ACHN (cell line): Measurements from ENCODE around the gene TMEM108.

ENCODE experiments used
- DNase-seq: peaks from one replicate; pipeline ENCODE4 v3.0.0-alpha.2; 2015
- in situ Hi-C: cut with HindIII; loops from 2 replicates; pipeline ENCODE4 v1.10.0; 2017; ENCODE audit warnings: low sequenced_read_pairs, low pct_ligation_motif_present, low pct_unique_long_range_greater_than_20kb

The TMEM108 gene

DNA sequence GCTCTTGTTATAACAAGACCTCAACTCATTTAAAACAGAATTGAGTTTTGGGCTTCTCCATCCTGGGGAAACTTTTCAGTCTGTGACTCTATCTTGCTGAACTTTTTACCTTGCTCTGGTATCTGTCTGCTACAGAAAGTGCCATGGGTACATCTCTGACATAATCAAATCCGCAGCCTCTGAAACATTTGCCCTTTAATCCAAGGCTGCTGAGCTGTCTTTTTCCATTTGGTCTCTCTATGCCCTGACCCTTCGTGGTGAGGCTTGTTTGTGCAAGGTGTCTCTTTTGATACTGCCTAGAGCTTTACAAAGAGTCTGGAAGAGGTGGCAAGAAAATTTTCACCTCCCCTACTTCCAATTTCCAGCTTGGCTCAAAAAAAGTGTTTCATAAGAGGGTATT, 11.3 kb downstream of the TMEM108 start:
- in situ Hi-C loops = no loop called here
- DNase-seq = no peak

DNA sequence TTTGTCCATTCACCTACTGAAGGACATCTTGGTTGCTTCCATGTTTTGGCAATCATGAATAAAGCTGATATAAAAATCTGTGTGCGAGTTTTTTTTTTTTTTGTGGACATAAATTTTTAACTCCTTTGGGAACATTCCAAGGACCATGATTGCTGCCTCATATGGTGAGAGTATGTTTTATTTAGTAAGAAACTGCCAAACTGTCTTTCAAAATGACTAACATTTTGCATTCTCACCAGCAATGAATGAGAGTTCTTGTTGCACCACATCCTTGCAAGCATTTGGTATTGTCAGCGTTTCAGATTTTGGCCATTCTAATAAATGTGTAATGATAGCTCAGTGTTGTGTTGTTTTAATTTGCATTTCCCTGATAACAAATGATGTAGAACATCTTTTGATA, 12.7 kb downstream of the TMEM108 start:
- in situ Hi-C loops = no loop called here

DNA sequence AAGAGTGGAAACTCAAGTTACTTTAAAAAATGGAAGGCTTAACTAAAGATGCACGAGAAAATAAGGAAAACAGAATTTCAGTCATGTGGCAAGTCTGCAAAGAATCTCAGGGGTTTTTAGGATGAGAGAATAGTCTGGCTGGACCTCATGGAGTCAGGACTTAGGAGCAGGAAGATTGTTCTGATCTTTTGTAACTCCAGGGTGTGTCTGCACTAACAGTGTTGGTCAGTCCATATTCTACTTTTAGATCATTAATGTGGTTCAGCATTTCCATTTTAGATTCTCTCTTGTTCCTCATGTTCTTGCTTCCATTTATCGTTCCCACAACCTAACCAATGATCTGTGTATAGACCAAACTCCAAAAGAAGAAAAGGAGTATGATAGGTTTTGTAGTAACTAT, 15.3 kb downstream of the TMEM108 start:
- in situ Hi-C loops = no loop called here

More for the DNA sequence above, 12.7 kb downstream of the TMEM108 start:
- DNase-seq = no peak

DNA sequence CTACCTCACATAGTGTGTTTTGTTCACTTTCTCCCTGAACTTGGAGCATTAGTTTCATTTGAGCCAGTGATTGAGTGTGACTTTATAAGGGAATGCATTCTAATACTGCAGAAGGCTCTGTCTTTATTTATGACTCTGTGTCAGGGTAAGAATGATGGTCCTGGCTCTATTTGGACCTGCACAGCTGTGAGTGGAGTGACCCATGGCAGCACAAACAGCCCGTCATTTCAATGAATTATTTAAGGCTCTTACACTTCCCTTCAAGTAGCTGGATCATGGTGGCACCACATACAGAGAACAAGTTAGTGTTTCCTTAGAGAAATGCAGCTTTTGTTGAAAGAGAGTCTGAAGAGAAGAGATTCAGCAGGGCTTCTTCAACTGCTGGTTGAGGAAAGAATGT, 16.4 kb downstream of the TMEM108 start:
- no peak for DNase-seq
- in situ Hi-C loops = no loop called here

More for the DNA sequence above, 15.3 kb downstream of the TMEM108 start:
- DNase-seq = no peak

DNA sequence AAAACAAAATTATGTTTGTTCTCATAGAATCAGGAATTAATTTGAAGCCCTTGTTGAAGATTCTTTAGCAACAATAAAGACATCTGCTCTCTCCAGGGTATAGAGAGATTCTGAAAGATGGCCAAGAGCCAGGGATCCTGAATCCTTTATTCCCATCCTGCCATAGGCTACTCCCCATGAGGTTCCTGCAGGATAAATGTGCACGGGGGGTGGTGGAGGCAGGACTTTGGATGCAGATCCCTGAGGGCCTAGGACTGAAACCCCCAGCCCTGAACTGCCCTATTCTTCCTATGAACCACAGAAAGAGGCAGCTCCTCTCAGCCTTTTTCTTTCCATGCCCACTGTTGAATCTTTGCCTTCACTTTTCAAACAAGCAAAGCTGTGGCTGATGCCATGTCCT, 17.1 kb downstream of the TMEM108 start:
- in situ Hi-C loops = no loop called here
- DNase-seq = no peak

DNA sequence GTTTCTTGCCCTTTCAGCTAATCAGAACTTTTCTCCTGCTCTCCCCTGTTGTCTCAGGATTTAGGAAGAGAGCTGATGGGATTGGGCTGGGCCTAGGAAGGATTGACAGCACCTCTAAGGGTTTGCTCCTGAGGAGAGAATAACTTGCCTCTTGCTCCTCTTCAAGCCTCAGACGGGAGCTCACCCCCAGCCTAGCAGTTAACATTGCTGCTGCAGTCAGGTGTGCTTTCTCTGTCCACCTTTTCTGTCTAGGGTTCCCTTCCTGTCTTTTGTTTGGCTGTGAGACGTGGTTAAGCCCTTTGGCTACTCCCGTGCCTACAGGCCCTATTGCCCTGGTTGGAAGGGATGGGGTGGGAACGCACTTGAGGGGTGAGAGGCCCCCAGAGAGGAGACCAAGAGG, 20.1 kb downstream of the TMEM108 start:
- in situ Hi-C loops = no loop called here
- DNase-seq = no peak

DNA sequence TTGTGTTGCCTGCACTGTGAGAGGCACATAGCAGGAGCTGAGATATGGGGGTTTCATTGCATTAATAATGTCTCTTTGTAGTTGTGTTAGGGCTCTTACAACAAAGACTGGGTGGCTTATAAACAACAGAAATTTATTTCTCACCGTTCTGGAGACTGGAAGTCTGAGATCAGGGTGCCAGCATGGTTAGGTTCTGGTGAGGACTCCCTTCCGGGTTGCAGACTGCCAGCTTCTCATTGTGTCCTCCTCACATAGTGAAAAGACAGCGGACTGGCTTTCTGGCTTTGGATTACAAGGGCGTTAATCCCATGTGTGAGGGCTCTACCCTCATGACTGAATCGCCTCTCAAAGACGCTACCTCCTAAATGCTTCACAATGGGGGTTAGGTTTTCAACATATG, 20.6 kb downstream of the TMEM108 start:
- DNase-seq = no peak
- in situ Hi-C loops = no loop called here

DNA sequence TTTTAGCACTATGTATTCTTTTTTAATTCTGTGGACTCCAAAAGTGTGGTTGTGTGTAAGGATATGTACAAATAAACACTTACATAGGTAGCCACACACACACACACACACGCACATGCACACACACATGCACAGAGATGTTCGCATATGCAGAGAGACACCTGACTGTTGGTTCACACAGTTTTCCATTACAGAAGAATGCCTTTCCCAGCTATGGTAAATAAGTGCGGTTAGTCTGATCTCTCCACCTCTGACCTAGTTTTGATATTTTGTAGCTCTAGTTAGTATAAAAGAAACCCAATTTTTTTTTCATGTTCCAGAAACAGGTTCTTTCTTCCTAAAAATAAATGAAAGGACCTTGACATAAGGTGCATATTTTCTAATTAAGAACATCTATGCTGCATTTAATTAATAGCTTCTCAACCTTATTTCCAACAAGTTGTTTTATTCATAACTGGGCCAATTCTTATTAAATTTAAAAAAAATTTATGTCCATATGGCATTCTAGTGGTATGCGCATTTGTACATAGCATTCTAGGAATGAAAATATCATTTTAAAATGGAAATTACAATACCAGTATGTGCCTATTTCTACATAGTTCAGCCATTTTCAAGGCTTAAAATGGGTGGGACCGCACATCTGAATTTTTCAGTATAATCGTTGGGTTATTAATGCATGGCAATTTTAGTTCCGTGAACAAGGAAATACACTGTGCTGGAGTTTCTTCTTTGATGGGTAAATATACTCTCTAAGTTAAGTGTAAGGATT, 27.2 kb downstream of the TMEM108 start:
- no peak for DNase-seq
- in situ Hi-C loops = no loop called here

DNA sequence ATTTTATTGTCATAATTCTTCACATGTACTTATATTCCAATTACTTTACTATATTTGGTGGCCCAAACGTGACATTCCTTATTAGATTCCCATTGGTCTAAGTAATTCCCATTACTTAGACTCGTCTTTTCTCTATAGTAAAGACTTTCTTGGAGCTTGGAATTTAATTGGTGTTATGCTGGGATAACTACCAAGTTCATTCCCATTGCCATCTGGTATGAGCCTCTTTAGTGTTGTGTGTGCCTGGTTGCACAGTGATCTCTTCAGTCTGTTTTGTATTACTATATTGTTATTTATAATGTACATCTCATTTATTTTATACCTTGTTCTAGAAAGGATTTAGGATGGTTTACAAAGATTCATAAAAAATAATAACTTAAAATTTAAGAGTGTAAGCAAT, 27.8 kb downstream of the TMEM108 start:
- no peak for DNase-seq
- in situ Hi-C loops = no loop called here

DNA sequence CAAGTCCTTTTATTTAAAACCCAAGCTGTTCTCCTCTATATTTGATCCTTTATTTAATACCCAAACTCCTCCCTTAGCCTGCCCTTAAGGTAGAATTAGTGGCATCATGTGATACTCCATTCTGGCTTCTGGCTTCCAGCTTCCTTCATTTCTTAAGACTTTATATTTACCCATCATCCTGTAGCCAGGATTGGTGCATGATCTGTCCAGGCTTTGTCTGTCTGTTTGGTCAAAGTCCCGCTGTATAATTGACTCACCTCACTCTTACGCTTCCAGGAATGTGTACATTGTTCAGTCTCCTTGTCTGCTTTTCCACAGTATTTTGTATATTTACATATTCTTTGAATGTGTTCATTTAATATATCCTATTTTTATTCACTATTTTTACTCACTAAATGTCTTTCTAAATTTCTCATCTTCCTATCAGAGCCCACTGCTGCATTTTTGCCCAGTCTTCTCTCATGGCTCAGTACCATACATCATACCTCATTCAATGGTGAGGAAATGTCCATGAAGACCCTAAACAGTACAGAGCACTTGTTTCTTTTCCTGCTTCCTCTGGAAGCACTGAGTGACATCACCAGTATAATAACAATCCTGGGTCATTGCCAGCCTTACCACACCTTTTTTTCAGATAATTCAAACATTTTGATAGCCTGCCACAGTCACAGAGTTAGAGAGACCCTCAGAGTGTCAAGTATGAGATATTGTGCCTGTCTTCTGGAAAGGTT, 31.5 kb downstream of the TMEM108 start:
- in situ Hi-C loops = no loop called here
- DNase-seq = no peak

DNA sequence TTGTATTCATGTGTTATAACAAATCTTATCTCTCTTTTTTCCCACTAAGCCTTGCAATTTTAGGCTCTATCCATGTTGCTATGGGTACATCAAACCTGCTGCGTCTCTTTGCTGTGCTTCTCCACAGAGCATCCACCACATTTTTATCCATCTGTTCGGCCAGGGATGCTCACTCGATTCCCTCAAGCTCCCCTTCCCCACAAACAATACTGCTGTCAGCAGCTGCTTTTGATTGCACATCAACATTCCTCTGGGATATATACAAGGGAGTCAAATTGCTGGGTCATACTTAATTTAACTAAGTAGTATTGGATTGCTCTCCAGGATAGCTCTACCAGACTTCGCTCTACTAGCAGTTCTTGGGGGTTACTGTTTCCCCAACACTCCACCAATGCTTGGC, 36.8 kb downstream of the TMEM108 start:
- no peak for DNase-seq
- in situ Hi-C loops = no loop called here

DNA sequence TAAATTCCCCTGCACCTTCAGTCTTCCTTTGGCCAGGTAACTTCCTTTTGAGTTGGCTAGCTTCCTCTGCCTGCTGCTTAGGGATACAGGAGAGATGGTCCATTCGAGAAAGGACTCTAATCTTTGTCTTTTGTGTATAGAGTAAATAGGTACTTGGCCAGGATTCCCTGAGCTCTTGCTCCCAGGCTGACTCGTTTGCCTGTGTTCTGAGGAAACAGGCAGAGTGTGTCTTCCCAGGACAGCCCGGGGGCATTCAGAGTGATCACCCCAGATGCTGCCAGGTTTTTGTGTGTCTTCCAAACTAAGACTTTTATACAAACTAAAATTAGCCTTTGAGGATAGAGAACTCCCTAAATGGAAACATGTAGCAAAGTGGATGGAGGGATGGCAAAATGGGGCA, 39.5 kb downstream of the TMEM108 start:
- in situ Hi-C loops = no loop called here
- no peak for DNase-seq

DNA sequence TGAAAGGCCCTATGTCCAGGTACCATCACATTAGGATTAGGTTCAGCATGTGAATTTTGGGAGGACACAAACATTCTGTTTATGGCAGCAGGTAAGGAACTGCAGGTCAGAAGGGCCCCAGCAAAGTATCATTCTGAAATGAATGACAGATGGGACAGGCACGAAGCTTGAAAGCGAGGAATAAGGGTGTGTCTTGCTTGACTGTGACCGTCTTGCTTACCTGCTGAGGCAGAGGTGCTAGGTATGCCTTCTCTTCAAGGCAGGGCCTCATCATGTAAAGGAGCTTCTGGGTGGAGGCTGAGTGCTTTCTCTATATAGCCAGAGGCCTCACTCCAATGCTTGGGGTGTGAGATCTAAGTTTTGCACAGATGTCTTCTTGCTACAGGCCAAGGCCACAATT, 41.4 kb downstream of the TMEM108 start:
- no peak for DNase-seq
- in situ Hi-C loops = no loop called here

DNA sequence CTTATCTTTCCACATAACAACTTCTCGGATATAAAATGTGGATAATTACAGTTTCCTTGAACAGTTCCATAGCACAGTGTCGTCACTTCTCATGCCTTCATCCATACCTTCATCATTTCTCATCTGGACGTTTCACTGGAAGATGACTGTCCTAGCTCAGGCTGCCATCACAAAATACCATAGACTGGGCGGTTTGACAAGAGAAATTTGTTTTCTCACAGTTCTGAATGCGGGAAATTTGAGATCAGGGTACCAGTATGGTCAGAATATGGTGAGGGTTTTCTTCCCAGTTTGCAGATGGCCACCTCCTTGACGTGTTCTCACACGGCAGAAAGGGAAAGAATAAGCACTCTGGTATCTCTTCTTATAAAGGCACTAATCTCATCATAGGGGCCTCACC, 42.8 kb downstream of the TMEM108 start:
- DNase-seq = no peak
- in situ Hi-C loops = no loop called here

DNA sequence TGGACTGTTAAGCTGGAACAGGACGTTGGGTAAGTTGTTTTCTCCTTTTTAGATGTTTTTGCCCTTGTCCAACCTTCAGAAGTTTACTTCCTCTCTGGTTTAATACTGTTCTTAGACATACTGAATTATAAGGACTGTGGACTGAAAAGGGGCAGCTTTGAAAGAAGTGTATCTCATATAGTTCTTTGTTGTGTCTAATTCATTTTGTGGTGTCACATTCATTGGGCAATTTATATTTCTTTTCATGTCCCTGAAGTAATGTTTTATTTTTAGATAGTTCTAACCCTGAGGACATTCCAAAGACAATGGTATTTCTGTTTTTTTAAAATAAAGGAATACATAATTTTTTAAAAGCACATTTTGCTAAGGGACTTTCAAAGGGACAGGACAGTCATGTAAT, 45.2 kb downstream of the TMEM108 start:
- DNase-seq = no peak
- in situ Hi-C loops = no loop called here

DNA sequence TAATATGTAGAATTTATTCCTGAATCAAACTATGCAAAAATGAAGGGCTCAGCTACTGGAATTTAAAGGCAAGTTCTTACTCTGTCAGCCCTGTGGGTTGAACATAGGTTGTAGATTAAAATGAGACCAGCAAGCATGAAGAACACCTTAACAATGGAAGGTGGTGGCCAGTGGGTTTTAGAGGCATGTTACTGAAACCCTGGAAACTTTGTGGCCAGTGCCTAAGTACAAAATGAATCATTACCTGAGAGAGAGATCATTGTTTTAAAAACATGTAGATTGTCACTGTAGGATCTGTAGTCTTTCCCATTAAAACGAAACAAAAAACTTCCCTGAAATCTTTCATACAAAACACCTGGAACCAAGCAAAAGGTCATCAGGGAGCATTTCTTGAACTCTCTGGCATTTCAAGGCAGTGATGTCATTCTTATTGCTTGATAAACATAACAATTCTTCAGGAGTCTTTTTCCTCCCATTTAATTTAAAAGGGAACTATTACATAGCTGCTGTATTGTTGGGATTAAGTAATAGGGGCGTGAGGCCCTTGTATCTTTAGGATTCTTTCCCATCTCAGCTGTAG, 51.8 kb downstream of the TMEM108 start:
- in situ Hi-C loops = no loop called here
- DNase-seq = no peak

DNA sequence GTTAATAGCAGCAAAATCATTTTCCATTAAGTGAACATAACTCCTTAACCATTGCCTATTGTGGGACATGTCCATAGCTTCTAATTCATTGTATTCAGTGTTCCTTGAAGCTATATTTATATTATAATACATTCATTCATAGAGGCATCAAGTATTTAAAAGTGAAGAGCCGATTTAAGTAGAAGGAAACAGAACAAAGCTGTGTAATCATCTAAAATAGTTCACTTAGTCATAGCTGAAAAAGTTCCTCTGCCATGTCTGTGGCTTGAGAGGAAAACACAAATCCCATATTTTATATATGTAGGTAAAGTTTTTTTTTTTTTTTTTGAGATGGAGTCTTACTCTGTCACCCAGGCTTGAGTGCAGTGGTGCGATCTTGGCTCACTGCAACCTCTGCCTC, 54.5 kb downstream of the TMEM108 start:
- in situ Hi-C loops = no loop called here
- no peak for DNase-seq

DNA sequence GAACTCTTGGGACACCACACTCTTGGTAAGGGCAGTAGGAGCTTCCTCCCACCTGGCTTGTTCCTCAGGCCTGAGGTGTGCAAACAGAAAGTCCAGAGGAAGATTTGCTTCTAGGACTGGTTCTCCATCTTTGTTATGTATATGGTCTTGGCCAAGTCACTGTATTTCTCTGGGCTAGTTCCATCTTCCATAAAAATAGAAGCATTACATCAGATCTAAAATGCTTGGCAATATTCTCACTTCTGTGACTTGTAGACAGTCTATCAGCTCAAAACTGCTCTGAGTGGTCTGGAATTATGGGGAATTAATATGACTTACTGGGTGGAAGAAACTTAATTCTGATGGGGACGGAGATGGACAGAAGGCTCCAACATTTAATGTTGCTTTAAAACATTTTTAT, 55.2 kb downstream of the TMEM108 start:
- in situ Hi-C loops = no loop called here
- no peak for DNase-seq

DNA sequence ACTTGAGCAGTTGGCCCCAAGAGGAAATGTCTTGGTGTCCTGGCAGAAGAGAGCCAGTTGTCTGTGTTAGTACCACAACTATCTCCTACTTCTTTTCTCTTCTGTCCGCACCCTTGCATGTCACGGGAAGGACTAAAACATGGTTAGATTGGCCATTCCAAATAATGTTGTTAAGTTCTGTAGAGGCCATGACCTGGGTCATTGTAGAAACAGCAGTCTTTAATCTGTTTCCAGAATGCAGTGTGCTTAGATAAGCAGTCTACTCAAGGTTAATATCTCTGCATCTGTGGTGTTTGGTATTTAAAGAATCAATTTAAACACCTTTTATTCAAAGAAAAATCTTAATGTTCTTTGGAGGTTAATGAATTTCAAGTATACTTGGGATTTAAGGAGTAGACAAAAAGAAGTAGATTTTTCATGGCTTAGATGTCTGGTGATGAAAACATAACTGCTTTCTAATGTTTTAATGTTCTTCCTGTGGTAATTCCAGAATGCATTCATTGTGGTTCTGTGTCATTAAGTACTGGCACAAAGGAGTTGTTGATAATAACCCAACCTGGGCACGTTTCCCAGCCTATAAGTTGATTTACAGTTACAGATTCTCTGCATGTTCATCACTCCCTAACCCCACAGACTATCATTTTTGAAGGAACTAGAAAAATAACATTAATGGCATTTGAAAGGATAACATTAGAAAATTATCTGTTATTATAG, 58.9 kb downstream of the TMEM108 start:
- in situ Hi-C loops = no loop called here

More for the DNA sequence above, 58.9 kb downstream of the TMEM108 start:
- DNase-seq = no peak
